ENCODE measurements around the gene TMEM229B. TPM values are rescaled to one million over a fixed set of nuclear protein-coding genes. Genes with fewer than 3 reads are reported as not detected.

TMEM229B gene
- total RNA-seq, 2 donors from 2014 or later = 2.1 to 4.1 TPM

- no peak for TF ChIP-seq CTCF (IDR thresholded peaks at IDR 0.05)
- DNase-seq (ENCODE audit: low spot score) (no peak), ATAC-seq (ENCODE audit: insufficient number of reproducible peaks, low FRiP score, low read depth) (no peak)
- Histone ChIP-seq H3K4me1 (ENCODE audit: control insufficient read depth in 1 of 2, low read depth in 2 of 2) (peaks cover 0 to 10% of the 10 kb centered on the region in 2 donors), H3K36me3 (no peaks in the 10 kb centered on the region), H3K27ac (no peak overlapping the region), H3K9me3 (no peaks in the 10 kb centered on the region), H3K4me3 (peak overlapping the region; percentile 80), H3K27me3 (replicated peaks; ENCODE audit: insufficient read depth) (no peaks in the 10 kb centered on the region)
These were observed 44.1 kb upstream of the TMEM229B start for GRCh38 chr14:67532606-67532997.

DNA sequence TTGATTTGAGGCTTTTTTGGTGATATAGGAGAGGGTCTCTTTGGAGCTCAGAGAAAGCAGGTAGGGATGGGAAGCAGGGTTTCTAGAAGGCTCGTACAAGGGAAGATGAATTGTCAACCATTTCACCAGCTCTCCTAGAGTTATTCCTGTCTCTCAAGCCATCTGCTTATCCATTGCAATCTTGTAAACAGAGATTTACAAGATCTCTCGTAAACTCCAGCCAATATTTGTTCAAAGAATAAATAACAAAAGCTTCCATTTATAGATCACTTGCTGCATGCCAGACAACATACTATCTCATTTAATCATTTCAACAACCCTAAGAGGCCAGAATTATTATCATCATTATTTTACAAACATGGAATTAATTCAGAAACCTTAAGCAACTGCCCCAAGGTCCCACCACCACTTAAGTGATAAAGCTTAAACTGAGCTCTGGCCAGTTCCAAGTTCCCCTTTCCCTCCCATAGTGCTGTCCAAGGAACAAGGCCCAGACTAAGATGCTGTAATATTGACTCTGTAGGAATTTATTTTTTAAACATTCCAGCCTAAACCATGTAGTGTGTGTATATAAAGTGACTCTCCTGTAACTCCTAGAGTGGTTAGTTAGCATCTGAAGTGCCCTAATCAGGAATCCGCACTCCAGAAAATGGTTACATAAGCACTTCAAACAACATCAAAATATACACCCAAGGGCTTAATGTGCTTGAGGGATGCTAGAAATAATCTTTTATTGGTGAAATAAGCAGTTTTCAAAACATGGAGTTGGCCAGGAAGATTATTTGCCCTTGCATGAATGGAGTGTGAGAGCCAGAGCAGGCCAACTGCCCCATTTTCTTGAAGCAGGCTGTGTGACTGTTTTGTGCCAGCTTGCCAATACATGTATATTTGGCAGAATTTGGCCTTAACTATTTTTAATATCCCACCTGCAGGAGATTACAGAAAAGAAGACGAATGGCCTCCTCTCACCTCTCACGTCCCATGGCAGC, 41.7 kb upstream of the TMEM229B start:
- Histone ChIP-seq H3K27me3 (replicated peaks; ENCODE audit: insufficient read depth) (no peaks in the 10 kb centered on the region), H3K4me3 (no peak overlapping the region), H3K9me3 (no peaks in the 10 kb centered on the region), H3K36me3 (no peaks in the 10 kb centered on the region), H3K27ac (no peak overlapping the region), H3K4me1 (ENCODE audit: control insufficient read depth in 1 of 2, low read depth in 2 of 2) (peaks cover 0 to 10% of the 10 kb centered on the region in 2 donors)
- ATAC-seq (ENCODE audit: insufficient number of reproducible peaks, low FRiP score, low read depth) = no peak
- no peak for DNase-seq (ENCODE audit: low spot score)
- no peak for TF ChIP-seq CTCF (IDR thresholded peaks at IDR 0.05)

DNA sequence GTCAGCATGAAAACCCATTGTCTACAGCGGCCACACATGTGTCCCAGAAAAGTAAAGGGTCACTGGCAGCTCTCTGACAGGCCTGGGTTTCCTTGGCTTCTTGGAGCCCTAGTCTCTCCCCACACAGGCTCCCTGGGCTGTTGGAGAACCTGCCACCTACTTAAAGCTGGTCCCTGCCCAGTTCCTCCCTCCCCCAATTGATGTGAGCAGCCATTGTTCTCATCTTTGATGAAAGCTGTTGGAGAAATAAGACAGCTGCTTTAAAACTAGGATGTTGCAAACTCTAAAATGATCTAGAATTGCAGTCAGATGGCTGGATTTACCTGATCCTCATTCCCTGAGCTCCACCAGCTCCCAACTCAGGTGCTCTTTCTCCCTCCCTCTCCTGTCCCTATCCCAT, 39.8 kb upstream of the TMEM229B start:
- no peaks in the 10 kb centered on the region for H3K36me3 ChIP-seq

GRCh38 chr14:67527756-67528155, 39.2 kb upstream of the TMEM229B start:
- DNase-seq (ENCODE audit: low spot score) (no peak), ATAC-seq (ENCODE audit: insufficient number of reproducible peaks, low FRiP score, low read depth) (no peak)
- Histone ChIP-seq H3K4me3 (no peak overlapping the region), H3K27ac (no peak overlapping the region), H3K36me3 (no peaks in the 10 kb centered on the region), H3K27me3 (replicated peaks; ENCODE audit: insufficient read depth) (no peaks in the 10 kb centered on the region), H3K9me3 (no peaks in the 10 kb centered on the region), H3K4me1 (ENCODE audit: control insufficient read depth in 1 of 2, low read depth in 2 of 2) (peaks cover 0 to 4% of the 10 kb centered on the region in 2 donors)
- no peak for TF ChIP-seq CTCF (IDR thresholded peaks at IDR 0.05)

More for the DNA sequence above, 39.8 kb upstream of the TMEM229B start:
- Histone ChIP-seq H3K9me3 (no peaks in the 10 kb centered on the region), H3K27me3 (replicated peaks; ENCODE audit: insufficient read depth) (no peaks in the 10 kb centered on the region), H3K4me3 (no peak overlapping the region), H3K4me1 (ENCODE audit: control insufficient read depth in 1 of 2, low read depth in 2 of 2) (peaks cover 0 to 4% of the 10 kb centered on the region in 2 donors), H3K27ac (no peak overlapping the region)
- ATAC-seq (ENCODE audit: insufficient number of reproducible peaks, low FRiP score, low read depth) = no peak
- no peak for DNase-seq (ENCODE audit: low spot score)
- TF ChIP-seq CTCF (IDR thresholded peaks at IDR 0.05) = no peak

DNA sequence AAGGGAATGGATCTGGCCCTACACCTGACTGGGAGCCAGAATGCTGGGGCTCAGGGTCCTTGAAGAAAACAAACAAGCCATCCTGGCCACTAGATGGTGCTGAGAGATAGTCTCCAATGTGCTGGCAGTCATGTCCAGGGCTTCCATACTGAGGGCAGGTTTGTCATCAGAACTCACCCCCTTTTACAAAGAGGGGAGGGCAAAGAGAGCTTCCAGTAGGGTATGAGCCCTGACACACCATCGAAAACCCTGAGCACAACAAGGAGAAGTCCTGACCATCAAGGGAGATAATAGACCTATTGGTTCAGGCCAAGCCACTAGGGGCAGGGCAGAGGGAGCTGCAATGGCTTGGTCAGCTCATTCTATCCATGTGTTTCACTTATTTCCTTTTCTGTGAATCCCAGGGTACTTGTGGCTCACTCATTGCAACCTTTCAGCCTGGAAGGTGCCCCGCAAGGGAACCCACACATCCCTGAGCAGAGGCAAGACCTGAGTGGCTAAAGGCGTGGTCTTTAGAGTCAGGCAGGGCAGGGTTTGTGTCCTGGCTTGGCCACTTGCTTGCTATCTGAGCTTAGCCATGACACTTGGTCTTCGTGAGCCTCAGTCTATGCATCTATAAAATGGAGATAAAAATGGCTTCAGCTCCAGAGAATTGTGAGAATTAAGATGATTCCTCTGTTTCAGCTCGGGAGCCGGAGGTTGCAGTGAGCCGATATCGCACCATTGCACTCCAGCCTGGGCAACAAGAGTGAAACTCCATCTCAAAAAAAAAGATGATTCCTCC, 38.3 kb upstream of the TMEM229B start:
- TF ChIP-seq CTCF (IDR thresholded peaks at IDR 0.05) = peak; percentile 37
- Histone ChIP-seq H3K9me3 (no peaks in the 10 kb centered on the region), H3K36me3 (no peaks in the 10 kb centered on the region), H3K4me3 (no peak overlapping the region), H3K27ac (no peak overlapping the region), H3K27me3 (replicated peaks; ENCODE audit: insufficient read depth) (no peaks in the 10 kb centered on the region), H3K4me1 (ENCODE audit: control insufficient read depth in 1 of 2, low read depth in 2 of 2) (no peaks in the 10 kb centered on the region)
- DNase-seq (ENCODE audit: low spot score) (no peak), ATAC-seq (ENCODE audit: insufficient number of reproducible peaks, low FRiP score, low read depth) (no peak)
